ENCODE measurements around the gene ITIH3.

GRCh38 chr3:52822363-52822762 is 27.8 kb downstream of the ITIH3 start:
- no peak for TF ChIP-seq CTCF (IDR thresholded peaks at IDR 0.05)
- no peak for TF ChIP-seq EP300 (IDR thresholded peaks at IDR 0.05)
- TF ChIP-seq POLR2A (IDR thresholded peaks at IDR 0.05), result no peak
- no peak for TF ChIP-seq POLR2AphosphoS5 (IDR thresholded peaks at IDR 0.05)

Data from sigmoid colon (tissue), 4 donors.